Stimulated activated CD4-positive, alpha-beta T cell treated with anti-CD3 and anti-CD28 coated beads, Interleukin-1b, Interleukin-23, amount 100 ng/mL, for 48 hours (primary cell): ENCODE data around the gene MYO16.
"Not testable (repeated sequence)": the region's sequence is repeated elsewhere in the genome, so short reads cannot be mapped to it uniquely, and the experiment has no call there.

Source experiments
- DNase-seq: peaks from one replicate; pipeline ENCODE4 v3.0.0-alpha.2; 2020

The MYO16 gene

DNA sequence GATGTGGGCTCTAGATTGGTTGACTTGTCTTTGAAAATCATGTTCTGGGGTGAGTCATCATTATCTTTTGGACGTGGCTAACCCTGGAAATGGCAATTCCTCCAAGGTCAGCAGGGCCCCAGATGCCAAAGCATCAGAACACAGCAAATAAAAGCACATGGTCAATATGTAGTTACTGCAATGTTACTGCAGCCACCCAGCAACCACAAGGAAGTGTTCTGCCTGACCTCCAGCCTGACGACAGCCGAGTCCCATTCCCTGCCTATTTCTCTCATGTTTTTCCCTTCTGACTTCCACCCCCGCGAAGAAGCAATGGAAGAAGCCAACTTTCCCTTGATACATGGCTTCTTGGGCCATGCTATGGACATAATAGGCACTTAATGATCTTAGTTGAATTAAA, 579.1 kb downstream of the MYO16 start:
- DNase-seq = no peak

DNA sequence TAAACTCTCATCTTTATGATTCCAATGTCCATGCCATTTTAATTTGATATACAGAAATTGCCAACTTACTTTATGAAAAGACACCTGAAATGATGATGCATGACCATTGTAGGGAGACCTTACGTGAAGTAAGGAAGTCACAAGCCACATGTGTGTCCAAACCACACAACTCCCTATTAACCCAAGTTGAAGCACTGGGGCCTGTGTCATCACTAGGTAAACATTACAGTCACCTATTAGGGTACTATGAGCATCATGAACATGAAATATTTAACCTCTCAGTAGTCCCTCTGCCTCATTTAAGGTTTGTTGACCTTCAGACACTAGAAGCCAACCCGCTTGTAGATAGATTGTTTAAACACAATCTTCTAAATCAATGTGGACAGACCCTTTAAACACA, 580.1 kb downstream of the MYO16 start:
- no peak for DNase-seq

DNA sequence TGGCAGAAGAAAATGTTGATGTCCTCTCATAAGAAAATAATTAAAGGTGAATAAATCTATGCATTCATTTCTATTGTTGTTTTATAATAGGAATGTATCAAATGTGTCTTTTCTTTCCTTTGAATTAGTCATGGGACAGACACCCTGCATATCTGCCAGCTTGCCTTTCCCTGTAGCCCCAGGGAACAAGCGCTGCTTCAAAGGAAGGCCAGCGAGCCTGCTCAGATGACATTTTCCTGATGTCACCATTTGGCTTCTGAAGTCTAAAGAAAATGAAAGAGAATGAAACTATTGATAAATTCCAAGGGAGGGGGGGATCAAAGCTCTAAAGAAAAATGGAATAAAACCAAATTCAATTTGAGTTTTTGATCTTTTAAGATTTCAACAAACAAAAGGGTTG, 582.2 kb downstream of the MYO16 start:
- no peak for DNase-seq

DNA sequence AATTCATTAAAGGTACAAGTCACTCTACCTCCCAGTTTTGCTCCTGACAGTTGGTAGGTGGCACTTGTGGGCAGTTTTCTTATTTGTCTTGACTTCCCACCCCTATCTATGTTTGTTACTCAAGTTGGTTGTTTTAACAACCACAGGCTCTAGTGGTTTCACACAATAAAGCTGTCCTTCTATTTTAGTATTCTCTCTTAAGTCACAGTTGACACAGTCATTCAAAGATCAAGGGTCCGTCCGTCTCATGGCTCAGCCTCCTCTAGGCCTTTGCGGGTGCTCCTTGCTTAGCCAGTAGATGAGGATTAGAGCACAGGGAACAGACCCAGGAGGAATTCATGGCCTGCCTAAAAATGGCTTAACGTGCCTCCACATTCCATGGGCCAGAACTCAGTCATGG, 583.2 kb downstream of the MYO16 start:
- no peak for DNase-seq

DNA sequence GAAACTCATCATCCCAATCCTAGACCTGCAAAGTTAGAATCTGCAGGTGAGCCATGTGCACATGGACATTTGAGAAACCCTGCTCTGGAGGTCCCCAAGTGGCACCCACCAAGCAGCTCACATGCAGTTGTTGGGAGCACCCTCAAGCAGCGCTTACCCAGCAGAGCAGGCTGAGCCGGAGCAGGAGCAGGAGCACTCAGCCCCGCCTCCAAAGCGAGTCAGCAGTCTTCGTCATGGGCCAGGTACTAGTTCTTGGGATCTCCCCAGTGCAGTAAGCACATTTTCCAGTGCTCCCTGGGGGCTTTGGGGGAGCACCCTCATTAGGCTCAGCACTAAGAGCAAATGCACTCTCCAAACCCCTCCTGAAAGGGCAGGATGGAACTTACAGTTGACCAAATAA, 584.3 kb downstream of the MYO16 start:
- no peak for DNase-seq

DNA sequence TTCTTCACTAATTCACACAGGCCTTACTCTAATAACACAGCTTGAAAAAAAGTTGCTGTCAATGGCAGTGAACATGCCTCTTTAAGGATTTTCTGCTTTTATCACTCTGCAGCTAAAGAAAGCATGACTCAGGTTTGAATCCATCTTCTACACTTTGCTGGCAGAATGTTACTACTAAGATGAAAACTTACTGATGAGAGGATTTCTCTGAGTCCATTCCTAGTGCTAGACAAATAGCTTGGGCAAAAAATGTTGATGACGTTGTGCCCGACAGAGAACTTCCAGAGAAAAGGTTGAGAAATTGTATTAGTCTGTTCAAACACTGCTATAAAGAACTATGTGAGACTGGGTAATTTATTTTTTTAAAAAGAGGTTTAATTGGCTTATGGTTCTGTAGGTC, 585.0 kb downstream of the MYO16 start:
- DNase-seq = no peak

DNA sequence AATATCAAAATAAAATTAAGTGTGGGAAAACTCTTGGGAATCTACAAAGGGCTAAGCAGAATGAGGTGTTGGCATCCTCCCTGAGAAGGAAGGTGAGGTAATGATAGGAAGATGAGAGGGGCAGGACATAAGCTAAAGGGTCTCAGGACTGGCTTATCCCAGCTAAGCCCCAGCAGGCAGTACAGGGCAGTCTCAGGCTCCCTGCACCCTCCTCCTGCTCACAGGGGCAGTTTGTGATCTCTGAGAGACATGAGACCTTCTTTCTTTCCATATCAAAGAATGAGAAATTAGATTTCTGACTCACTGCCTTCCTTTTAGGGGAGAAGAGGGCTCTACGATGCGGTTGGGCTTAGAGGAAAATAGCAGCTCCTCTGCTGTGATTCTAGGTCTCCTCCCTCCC, 586.0 kb downstream of the MYO16 start:
- no peak for DNase-seq

DNA sequence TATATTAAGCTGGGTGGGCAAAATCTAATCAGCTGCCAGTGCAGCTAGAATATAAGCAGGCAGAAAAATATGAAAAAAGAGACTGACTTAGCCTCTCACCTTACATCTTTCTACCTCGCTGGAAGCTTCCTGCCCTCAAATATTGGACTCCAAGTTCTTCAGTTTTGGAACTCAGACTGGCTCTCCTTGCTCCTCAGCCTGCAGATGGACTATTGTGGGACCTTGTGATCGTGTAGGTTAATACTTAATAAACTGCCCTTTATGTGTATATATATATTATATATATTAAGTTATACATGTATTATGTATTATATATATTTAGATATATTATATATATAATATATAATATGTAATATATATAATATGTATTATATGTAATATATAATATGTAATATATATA, 588.1 kb downstream of the MYO16 start:
- not testable (repeated sequence) for DNase-seq

DNA sequence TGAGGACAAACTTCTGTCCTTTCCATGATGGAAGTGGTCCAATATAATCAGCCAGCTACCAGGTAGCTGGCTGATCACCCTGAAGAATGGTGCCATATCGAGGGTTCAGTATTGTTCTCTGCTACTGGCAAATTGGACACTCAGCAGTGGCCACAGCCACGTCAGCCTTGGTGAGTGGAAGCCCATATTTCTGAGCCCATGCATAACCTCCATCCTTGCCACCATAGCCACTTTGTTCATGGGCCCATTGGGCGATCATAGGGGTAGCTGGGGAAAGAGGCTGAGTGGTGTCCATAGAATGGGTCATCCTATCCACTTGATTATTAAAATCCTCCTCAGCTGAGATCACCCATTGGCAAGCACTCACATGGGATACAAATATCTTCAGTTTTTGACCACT, 591.2 kb downstream of the MYO16 start:
- no peak for DNase-seq

DNA sequence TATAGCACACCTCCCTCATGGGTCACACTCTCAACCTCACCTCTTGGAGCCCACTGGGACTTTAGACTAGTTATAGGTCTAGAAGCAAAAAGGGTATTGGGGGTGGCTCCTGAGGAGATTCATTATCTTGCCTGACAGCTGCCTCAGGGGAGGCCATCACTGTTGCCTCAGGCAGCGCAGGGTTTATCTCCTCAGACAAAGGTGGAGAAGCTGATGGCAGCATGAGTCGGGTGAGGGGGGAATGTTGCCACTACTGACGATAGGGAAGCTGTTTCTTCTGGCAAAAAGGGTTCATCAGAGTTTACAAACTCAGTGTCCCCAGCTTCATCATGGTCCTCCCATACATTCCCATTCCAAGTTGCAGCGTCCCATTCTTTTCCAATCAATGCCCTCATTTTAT, 594.6 kb downstream of the MYO16 start:
- no peak for DNase-seq

DNA sequence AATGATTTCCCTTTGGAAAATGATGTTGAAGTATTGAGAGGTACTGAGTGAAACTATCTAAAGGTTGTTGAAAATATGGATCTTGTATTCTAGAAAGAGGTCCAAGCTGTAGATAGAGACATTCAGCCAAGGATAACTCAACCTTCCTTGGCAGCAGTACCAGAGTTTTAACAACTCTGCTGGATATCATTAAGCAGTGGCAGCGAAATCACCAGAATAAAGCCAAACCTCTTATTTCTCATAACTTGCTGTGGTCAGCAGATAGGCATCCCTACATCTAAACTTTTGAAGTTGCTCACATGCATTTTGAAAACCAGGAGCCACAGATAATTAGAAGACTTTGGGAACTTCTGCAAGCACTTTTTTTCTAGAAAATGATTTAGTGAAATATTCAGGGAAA, 597.2 kb downstream of the MYO16 start:
- DNase-seq = no peak

DNA sequence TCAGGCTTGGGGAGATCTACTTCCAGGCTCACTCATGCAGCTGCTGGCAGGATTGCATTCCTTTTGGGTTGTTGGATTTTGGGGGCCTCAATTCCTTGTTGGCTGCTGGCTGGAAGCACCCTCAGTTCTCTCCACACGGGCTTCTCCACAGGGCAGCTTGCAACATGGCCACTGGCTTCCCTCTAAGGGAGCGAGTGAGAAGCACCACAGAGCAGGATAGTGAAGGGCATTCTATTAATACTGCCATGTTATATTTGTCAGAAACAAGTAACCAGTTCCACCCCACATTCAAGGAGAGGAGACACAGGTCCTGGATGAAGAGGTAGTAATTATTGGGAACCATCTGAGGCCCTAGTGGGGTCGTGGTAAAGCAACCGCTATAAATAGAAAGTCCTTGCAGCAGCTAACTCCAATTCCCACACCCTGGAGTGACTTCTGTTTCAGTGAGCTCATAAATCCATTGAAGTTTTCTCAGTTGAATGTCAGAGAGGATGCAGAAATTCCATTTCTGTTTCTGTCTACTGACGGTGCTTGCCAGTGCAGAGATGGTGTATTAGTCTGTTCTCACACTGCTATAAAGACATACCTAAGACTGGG, 598.0 kb downstream of the MYO16 start:
- DNase-seq = no peak

DNA sequence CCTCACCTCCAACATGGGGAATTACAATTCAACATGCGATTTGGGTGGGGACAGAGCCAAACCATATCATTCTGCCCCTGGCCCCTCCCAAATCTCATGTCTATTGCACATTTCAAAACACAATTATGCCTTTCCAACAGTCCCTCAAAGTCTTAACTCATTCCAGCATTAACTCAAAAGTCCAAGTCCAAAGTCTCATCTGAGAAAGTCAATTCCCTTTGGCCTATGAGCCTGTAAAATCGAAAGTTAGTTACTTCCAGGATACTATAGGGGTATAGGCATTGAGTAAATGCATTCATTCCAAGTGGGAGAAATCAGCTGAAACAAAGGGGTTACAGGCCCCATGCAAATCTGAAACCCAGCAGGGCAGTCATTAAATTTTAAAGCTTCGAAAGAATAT, 598.8 kb downstream of the MYO16 start:
- no peak for DNase-seq

DNA sequence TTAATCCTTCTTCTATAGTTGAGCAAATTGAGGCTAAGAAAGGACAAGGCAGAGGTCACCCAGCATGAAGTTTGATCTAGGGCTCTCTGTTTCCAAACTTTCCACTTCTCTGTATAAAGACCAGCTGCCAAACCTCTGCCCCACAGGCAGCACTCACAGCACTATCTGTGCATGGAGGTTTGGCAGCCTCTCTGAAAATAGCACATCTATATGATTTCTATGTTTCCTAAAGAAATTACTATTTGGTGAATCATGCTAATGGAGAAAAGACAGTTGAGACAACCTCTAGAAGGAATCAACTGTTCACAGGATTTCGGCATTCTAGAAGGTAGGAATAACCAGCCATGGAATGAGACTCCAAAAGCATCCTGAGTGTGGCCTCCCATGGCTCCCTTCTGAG, 602.5 kb downstream of the MYO16 start:
- no peak for DNase-seq

DNA sequence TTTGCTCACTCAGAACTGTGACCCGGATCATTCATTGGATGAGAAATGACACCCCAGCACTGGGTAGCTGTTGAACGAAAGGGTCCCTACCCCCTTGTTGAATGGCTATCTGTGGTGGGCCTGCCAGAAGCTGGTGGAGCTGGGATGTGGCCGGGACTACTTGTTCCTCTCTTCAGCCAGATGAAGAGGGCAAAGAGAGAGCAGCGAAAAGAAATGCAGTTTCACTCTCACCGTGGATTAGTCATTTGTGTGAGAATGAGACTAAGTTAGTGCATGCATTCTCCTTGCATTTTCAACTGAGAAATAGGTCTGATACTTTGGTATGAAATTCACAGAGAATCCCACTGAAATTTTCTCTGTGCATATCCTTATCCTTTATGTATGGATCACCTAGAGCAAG, 603.9 kb downstream of the MYO16 start:
- DNase-seq = no peak

DNA sequence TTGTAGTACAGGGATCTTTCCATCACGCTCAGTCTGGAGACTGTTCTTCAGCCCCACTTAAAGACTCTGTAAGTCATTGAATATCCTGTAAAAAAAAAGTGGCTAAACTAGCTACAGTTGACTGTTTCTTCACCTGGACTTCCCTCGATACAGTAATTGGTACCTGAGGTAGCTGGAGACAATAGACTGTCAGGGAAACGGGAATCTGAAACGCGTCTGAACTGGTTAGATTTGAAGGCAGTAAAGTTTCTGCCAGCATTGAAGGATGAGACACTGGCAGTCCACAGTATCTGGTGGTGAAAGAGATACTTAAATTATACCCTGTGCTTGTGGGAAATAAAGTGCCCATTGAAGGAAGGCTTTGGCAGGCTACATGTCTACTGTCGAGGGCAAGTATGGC, 606.5 kb downstream of the MYO16 start:
- DNase-seq = no peak

DNA sequence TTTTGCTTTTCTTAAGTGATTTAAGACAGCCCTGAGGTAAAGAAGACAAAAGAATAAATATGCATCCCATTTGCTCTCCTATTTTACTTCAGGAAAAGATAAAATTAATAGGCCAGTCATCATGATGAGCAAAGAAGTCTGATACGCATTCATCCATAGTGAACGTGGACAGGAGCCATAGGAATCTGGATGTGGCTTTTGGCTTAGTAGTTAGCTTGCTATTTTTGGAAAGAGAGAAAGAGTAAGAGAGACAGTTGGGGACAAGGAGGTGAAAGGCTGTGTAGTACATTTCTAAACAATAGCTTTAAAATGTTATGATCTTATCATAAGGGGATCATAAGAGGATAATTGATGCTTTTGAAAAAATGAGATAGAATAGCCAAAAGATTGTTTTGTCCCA, 611.7 kb downstream of the MYO16 start:
- DNase-seq = no peak

DNA sequence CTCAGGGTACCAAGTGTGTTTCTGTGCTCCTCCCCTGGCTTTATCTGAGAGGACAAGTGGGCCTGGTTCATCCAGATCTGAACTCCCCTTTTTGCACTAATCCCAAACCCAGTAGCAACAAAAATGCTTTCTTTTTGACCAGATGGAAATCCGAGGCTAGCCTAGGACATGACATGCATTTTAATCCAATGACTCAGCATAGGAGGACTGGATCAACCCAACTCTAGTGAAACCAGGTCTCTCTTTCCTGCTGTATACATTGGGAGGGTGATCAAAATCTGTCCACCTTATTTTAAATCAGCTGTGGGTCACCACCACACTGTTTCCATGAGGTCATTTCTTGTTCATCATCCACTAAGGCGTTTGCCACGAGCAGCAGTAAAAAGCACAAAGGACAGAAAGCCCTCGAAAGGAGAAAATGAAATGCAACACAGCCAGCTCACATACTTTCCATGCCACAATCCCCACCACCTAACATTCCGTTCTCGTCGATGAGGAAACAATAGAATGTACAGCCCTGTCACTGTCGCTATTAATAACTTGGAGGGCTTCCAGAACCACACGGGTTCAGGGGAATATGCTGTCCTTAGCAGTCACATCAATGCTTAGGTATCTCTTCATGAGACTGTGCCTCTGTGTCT, 614.0 kb downstream of the MYO16 start:
- no peak for DNase-seq

DNA sequence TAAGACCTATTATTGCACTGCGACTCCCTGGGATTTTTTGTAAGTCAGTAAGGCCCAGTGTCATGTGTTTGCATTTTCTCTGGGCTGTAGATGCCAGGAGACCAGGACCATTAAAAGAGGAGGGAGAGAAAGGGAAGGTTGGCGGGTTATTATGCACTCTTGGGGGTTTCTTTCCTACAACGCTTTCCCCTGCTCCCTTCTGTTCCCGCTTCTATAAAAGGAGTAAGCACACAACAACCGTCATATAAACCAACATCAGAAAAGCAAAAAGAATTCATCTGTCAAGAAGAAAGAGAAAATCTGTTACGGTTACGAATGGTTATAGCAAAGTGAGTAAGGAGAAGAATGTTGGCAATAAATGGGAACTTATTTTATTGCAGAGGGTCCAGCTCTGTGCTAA, 615.2 kb downstream of the MYO16 start:
- no peak for DNase-seq

DNA sequence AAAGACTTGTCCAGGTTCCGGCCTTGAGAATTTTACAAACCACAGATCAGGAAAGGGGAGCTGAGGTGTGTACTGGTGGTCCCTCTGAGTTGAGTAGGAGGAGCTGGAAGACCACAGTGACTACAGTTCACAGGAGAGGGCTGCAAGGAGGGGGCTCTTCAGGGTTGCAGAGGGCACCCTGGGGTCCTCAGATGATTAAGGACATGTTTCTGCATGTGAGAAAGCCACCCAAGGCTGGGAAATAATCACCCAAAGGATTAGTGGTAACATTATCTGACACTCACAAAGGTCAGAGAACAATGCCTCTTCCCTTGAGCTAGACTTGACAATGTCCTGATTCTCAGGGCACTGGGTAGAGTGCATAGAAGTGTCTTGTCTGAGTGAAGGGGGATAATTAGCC, 616.6 kb downstream of the MYO16 start:
- no peak for DNase-seq

DNA sequence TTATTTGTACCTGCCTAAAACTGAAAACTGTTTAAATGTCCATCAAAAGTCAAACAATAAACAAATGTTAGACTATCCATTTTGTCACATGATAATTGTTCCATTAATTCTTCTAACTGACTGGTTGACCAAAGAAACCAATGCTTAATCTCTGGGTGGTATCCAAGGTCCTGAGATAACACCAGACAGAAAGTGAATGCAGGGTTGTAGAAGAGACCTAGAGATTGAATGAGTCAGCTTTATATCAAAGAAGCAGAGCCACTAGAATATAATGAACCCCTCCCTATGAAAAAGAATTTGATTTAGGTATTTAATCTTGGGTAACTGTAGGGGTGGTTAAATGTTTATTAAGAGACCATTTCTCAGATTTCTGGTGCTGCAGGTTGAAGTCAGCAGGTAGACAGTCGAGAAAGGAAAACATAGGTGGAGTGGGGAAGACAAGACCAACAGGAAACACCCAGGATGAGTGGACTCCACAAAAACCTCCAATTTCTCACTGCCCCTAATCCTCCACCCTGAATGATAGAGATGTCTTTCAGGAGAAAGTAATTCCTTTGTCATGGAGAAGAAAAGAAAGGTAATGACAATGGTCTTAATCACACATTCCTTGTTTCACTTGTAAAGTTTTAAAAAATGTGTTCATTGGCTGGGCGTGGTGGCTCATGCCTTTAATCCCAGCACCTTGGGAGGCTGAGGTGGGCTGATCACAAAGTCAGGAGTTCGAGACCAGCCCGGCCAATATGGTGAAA, 620.5 kb downstream of the MYO16 start:
- no peak for DNase-seq

DNA sequence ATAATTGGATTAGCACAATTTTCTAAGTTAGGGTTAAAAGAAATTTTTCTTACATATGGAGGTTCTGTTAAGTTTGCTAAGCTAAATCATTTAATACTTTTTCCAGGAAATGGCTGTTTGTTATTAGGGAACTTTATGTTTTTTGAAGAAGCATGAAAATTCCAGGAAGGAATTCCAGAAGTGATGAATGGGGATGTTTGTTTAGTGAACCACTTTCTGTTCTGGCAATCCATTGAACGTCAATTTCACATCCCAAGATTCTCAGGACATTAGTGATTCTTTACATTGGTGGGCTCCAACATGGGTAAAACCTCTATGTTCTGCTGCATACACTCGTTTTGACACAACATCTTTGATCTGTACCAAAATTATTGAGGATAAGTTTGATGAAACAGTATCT, 622.5 kb downstream of the MYO16 start:
- no peak for DNase-seq

DNA sequence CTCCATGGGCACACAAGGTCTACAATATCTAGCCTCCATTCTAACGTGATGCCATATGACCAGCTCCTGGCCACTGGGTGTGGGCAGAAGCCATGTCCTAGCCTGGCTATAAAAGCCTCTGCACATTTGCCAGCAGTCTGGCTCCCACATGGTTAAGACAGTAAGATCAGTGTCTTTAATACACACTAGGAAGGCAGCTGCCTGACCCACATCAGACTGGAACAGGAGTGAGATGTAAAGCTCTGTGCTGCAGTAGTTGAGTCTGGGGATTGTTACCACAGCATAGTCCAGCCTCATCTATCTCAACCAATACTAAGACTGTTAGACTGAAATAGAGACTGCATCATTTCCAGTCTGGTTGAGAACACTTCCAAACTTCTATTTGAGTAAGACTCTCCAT, 623.9 kb downstream of the MYO16 start:
- no peak for DNase-seq

DNA sequence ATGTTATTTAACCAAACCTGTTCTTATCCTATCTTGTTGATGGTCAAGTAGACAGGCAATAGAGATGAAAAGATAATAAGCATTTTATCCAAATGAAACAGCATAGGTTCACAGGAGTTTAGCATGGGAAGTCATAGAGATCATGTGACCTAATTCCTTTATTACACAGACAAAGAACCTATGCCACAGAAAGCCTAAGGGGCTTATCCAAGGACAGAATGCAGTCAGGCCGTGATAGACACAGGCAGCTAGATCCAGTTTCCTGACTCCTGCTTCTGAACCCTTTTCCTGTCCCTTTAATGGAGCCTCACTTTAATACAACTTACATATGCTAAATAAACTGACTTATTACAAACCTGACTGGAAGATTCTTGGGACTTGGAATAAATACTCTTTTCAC, 624.9 kb downstream of the MYO16 start:
- DNase-seq = no peak
